ENCODE results near the gene FOSL2. TPM values are rescaled to one million over a fixed set of nuclear protein-coding genes. Genes with fewer than 3 reads are reported as not detected.

Gene FOSL2
- polyA plus RNA-seq, 1 of the 3 experiments (the other 2 are of a cell fraction): 41.7 TPM

DNA sequence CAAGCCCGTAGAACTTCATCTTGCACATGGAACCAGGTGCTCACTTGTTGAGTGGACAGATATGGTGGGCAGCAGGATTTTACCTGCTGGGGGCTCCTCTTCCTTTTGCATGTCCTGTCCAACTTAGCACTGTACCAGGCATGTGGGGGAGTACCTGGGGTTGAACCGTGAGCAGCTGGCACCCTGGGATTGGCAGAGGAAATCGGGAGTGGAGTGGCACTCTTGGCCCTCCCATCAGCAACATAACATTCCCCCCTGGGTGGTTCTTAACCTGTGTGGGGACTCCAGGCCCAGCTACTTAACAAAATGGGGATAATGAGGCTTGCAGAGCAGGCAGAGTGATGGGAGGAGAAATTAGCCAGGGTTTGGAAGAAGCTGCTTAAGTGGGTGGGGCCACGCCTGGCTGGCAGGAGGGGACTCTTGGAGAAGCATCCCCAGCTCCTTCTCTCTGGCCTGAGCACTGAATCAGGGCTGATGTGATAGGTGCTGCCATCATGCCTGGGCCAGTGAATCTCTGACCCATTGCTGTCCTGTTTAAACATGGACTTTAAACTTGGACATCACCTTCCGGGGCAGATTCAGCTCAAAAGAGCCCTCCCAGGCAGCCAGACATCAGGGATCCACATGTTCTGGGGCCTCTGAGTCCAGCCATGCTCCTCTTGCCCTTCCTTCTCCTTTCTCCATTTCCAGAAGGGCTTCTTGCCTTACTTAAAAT lies 15.5 kb downstream of the FOSL2 start:
- POLR2A ChIA-PET: no interaction called here
- no peak overlapping the region for H3K4me2 ChIP-seq
- H4K20me1 ChIP-seq (ENCODE audit: insufficient read depth): peaks cover 54% of the 10 kb centered on the region
- no peak for TF ChIP-seq RFX5 (IDR thresholded peaks at IDR 0.05; ENCODE audit: low read length)
- no peak for TF ChIP-seq ELF1 (IDR thresholded peaks at IDR 0.05)
- TF ChIP-seq EP300 (IDR thresholded peaks at IDR 0.05; ENCODE audit: borderline replicate concordance in 1 of 2, low read depth in 1 of 2, low read length in 1 of 2): no peak
- no peak for TF ChIP-seq NFIC (IDR thresholded peaks at IDR 0.05; ENCODE audit: borderline replicate concordance)
- no peak overlapping the region; a peak in 1 of 4 replicates for H3K27ac ChIP-seq (ENCODE audit: low read depth in 2 of 2, low read length in 1 of 2)
- no peaks in the 10 kb centered on the region for H3K9me2 ChIP-seq
- H3K4me1 ChIP-seq (ENCODE audit: control insufficient read depth in 1 of 2, insufficient read depth in 2 of 2, low read depth in 1 of 2, low read length in 1 of 2): peaks cover 6 to 7% of the 10 kb centered on the region in 2 experiments; a peak in 2 of 4 replicates
- H3K4me3 ChIP-seq (ENCODE audit: low read depth in 2 of 2, low read length in 1 of 2): no peak overlapping the region
- CTCF ChIA-PET: interaction anchor here (1.0 to 3.2 kb wide), 7 partner anchors 11 to 725 kb away, joined by 3 to 10 read pairs (median 7); partner anchors contain the start of gene MRPL33
- no peak overlapping the region for H2AFZ ChIP-seq (ENCODE audit: low read depth)
- H3K9ac ChIP-seq: no peak overlapping the region
- H3K27me3 ChIP-seq (ENCODE audit: insufficient read depth): no peaks in the 10 kb centered on the region
- WGBS (ENCODE audit: low lambda C conversion rate): 88% methylated on average over 5 of the region's 5 CpGs
- no peaks in the 10 kb centered on the region for H3K9me3 ChIP-seq
- DNase-seq: no peak
- H3K36me3 ChIP-seq (replicated peaks in 1 of 2; ENCODE audit: control insufficient read depth in 1 of 2, insufficient read depth in 2 of 2, low read length in 1 of 2): peaks cover 47 to 73% of the 10 kb centered on the region in 2 experiments
- H3K79me2 ChIP-seq (ENCODE audit: insufficient read depth): peaks cover 85% of the 10 kb centered on the region
- H3F3A ChIP-seq (replicated peaks; ENCODE audit: insufficient read depth): peaks cover 7% of the 10 kb centered on the region

GRCh38 chr2:28408764-28409599 lies 16.3 kb downstream of the FOSL2 start:
- Histone ChIP-seq H3K9ac (no peak overlapping the region), H3F3A (replicated peaks; ENCODE audit: insufficient read depth) (peaks cover 8% of the 10 kb centered on the region), H2AFZ (ENCODE audit: low read depth) (no peak overlapping the region), H3K36me3 (replicated peaks in 1 of 2; ENCODE audit: control insufficient read depth in 1 of 2, insufficient read depth in 2 of 2, low read length in 1 of 2) (peaks cover 48 to 77% of the 10 kb centered on the region in 2 experiments), H3K4me3 (ENCODE audit: low read depth in 2 of 2, low read length in 1 of 2) (no peak overlapping the region), H4K20me1 (ENCODE audit: insufficient read depth) (peaks cover 54% of the 10 kb centered on the region; the same call in 1 of the 2 replicates), H3K9me3 (no peaks in the 10 kb centered on the region), H3K4me1 (ENCODE audit: control insufficient read depth in 1 of 2, insufficient read depth in 2 of 2, low read depth in 1 of 2, low read length in 1 of 2) (peaks cover 0 to 6% of the 10 kb centered on the region in 2 experiments; a peak in 1 of 4 replicates), H3K79me2 (ENCODE audit: insufficient read depth) (peaks cover 84% of the 10 kb centered on the region), H3K4me2 (no peak overlapping the region), H3K27ac (ENCODE audit: low read depth in 2 of 2, low read length in 1 of 2) (no peak overlapping the region; a peak in 1 of 4 replicates), H3K9me2 (no peaks in the 10 kb centered on the region), H3K27me3 (ENCODE audit: insufficient read depth) (no peaks in the 10 kb centered on the region)
- ChIA-PET POLR2A (no interaction called here), CTCF (interaction anchor here (1.1 to 3.2 kb wide), 7 partner anchors 12 to 726 kb away, joined by 3 to 10 read pairs (median 7); partner anchors contain the start of gene MRPL33)
- 89% methylated on average over 26 of the region's 26 CpGs for WGBS (ENCODE audit: low lambda C conversion rate)
- TF ChIP-seq SMC3 (IDR thresholded peaks at IDR 0.05; ENCODE audit: low read depth, low read length) (no peak), CTCF (IDR thresholded peaks at IDR 0.05) (no peak), TCF12 (IDR thresholded peaks at IDR 0.05) (no peak), GATA2 (CRISPR knock-in tag; IDR thresholded peaks at IDR 0.05) (no peak), RFX5 (IDR thresholded peaks at IDR 0.05; ENCODE audit: low read length) (no peak), RAD21 (IDR thresholded peaks at IDR 0.05; ENCODE audit: low read length) (no peak), SIN3A (IDR thresholded peaks at IDR 0.05; ENCODE audit: borderline replicate concordance, low read depth, low read length) (no peak)
- TF ChIP-seq, protein P1, sequence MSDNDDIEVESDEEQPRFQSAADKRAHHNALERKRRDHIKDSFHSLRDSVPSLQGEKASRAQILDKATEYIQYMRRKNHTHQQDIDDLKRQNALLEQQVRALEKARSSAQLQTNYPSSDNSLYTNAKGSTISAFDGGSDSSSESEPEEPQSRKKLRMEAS (IDR thresholded peaks at IDR 0.05; ENCODE audit: low read depth): no peak
- TF ChIP-seq, protein P2, sequence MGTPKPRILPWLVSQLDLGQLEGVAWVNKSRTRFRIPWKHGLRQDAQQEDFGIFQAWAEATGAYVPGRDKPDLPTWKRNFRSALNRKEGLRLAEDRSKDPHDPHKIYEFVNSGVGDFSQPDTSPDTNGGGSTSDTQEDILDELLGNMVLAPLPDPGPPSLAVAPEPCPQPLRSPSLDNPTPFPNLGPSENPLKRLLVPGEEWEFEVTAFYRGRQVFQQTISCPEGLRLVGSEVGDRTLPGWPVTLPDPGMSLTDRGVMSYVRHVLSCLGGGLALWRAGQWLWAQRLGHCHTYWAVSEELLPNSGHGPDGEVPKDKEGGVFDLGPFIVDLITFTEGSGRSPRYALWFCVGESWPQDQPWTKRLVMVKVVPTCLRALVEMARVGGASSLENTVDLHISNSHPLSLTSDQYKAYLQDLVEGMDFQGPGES (IDR thresholded peaks at IDR 0.05; ENCODE audit: low read depth, low read length): no peak
- no peak for DNase-seq
